AG20443 (cell line): ENCODE data around the gene EDNRA.

Experiments used
- DNase-seq: peaks from one replicate; pipeline ENCODE4 v3.0.0; 2012; ENCODE audit warnings: low spot score, mixed read lengths

The EDNRA gene

DNA sequence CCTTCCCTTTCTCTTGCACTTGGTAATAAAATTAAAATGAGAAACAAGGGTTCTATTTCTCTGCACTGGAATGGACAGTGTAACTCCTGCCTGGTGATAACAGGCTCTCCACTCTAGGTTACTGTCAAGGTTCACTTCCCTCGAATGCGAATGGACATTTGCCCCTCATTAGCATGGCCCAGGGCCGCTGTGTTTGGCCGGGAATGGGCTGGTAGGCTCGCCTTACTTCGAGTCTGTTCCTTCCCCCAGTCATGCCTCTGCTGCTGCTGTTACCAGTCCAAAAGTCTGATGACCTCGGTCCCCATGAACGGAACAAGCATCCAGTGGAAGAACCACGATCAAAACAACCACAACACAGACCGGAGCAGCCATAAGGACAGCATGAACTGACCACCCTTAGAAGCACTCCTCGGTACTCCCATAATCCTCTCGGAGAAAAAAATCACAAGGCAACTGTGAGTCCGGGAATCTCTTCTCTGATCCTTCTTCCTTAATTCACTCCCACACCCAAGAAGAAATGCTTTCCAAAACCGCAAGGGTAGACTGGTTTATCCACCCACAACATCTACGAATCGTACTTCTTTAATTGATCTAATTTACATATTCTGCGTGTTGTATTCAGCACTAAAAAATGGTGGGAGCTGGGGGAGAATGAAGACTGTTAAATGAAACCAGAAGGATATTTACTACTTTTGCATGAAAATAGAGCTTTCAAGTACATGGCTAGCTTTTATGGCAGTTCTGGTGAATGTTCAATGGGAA is 61.5 kb downstream of the EDNRA start:
- DNase-seq = no peak

GRCh38 chr4:147543034-147543433 is 62.1 kb downstream of the EDNRA start:
- no peak for DNase-seq

DNA sequence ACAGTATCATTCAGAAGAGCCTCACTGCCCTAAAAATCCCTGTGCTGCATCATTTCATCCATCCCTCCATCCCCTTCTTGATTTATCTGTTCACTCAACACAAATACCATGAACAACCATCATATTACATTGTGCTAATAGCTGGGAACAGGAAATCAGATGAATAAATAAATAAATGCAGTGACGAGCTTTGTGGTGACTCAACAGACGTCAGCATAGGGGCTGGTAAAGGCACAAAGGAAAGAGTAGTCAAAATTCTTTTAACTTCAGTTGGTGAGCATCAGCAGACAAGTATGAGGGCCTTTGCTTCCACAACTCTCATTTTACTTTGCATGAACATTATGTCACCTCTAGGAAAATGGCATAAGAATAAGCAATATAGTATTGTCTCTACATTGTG is 65.5 kb downstream of the EDNRA start:
- peak; percentile 71 for DNase-seq

GRCh38 chr4:147547314-147548056 is 66.6 kb downstream of the EDNRA start:
- DNase-seq = peak; percentile 42

- no peak for DNase-seq
These were observed 67.4 kb downstream of the EDNRA start for GRCh38 chr4:147548256-147548655.

DNA sequence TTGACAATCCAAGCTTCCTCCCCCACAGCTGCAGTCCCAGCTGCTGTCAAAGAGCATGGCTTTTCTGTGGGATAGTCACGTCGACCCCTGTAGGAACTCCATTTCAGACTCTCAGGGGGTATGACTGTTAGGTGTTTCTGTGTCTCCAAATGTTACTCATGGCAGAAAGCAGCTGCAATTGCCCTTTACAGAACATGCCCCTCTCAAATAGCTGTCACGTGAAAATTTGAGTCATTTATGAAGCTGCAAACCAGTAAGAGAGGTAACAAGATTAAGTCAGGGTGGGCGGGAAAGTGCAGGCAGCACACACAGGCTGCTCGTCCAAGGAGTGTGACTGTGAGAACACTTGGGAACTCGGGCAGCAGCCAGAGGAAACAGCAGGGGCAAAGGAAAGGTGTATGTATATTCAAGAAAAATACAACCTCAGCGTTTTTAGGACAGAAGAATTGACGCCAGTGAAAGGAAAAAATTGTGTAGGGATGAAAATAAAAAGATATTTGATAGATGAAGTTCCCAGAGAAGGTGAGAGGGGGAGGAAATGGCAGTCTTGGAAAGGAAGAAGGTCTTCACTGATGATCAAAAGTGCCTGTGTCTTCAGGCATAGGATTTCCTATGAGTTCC is 69.8 kb downstream of the EDNRA start:
- DNase-seq = peak; percentile 47

DNA sequence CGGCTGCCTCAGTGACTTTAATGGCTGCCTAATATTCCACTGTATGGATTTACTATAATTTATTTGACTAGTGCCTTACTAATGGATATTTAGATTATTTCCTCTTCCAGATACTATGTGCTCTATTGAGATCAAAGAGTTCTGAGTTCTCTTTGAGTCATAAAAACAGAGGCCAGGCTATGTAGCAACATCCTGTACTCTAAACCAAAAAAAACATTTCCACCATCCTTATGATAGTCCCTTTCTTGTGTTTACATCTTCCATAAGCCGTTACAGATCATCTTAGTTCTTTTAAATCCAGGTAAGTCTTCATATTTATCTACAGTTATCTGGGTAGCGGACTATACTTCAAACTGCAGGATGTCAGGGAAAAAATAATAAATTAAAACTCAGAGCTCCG is 79.7 kb downstream of the EDNRA start:
- peak; percentile 25 for DNase-seq

- DNase-seq = no peak
These were observed 85.9 kb downstream of the EDNRA start for GRCh38 chr4:147566762-147567161.

GRCh38 chr4:147567276-147567675 is 86.4 kb downstream of the EDNRA start:
- DNase-seq = no peak

DNA sequence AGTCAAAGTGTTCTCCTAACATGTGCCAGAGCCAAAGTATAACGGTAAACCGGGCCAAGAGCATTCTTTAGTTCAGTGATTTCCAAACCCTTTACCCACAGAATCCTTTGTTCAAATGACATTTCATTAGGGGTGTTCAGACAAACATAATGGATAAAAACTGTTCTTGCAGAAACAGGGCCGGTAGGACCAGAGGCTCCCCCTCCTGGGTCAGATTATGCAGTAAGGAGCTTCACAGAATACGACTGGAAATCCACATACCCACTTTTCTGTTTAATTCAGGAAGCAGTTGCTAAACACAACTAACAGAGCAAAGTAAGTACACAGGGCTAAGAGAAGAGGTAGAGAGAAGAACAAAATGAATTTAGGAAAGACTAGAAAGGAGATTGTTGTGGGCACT is 89.7 kb downstream of the EDNRA start:
- no peak for DNase-seq

DNA sequence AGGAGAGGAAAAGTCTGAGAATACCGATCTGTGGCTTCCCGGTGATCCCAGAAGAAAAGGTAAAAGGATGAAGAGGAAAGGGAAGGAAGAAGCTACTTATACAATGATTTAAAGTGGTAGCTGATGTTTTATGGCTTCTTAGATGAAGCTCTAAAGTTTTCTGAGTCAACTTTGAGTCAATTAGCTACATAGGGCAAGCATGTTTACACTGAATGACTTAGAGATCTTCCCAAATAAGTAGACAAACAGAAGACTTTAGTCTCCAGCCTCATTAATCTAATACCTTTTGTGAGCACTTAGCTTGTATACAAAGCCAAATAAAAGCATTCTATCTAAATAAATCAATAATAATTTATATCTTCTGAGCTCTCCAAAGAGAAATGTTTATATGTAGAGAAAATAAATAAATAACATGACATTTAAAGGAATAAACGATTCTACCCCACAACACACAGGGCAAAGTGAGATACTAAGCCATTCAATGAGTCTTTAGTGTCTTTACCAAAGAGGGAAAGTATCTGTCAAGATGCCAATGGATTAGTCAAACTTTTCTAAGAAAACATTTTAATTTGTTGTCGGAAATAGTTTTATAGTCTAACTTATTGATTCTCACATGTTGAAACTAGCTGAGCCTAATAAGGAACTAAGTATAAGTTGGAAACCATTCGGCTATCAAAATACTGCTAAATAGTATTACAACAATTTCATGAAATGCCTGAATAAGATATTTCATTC is 90.3 kb downstream of the EDNRA start:
- no peak for DNase-seq

- DNase-seq = no peak
These were observed 95.2 kb downstream of the EDNRA start for GRCh38 chr4:147576084-147576483.

- peak; percentile 71 for DNase-seq
These were observed 97.2 kb downstream of the EDNRA start for GRCh38 chr4:147578051-147578476.

DNA sequence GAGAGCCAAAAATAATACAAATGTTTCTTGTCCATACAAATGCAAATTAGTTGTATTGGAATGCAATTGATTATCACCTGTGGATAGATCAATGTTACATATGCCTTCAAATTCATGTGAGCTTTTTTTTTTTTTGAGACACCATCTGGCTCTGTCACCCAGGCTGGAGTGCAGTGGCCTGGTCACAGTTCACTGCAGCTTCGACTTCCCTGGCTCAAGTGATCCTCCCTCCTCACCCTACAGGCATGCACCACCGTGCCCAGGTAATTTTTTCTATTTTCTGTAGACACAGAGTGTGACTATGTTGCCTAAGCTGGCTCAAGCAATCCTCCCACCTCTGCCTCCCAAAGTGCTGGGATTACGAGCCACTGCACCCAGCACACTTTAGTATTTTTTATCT is 97.7 kb downstream of the EDNRA start:
- no peak for DNase-seq

DNA sequence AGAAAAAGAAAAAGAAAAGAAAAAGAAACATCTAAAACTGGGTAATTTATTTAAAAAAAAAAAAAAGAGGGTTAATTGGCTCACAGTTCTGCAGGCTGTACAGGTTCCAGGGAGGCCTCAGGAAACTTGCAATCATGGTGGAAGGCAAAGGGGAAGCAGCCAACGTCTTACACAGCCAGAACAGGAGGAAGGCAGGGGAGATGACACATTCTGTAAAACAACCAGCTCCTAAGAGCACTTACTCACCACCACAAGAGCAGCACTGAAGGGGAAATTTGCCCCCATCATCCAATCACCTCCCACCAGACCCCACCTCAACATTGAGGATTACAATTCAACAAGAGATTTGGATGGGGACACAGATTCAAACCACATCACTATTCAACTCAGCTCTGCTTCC is 99.5 kb downstream of the EDNRA start:
- DNase-seq = no peak

GRCh38 chr4:147581606-147582350 is 100.9 kb downstream of the EDNRA start:
- no peak for DNase-seq

- DNase-seq = no peak
These were observed 101.6 kb downstream of the EDNRA start for GRCh38 chr4:147582386-147583060.

DNA sequence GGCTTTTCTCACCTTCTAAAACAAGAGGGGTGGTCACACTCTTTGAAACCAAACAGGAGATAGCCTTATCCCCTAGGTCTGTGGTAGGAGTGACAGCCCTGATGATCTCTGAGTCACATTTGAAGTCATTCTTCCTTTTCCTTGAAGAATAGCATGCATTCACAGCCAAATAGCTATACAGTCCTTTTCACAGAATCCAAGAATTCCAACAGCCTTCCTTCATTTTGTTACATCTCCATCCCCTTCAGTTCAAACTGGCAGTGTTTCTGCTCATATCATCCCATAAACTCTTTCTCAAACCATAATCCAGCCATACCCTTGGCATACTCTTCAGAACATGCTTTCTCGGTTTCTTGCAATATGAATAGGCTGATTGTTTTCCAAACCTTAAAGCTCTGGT is 103.0 kb downstream of the EDNRA start:
- DNase-seq = no peak

- DNase-seq = no peak
These were observed 105.1 kb downstream of the EDNRA start for GRCh38 chr4:147586032-147586431.

- DNase-seq = no peak
These were observed 105.7 kb downstream of the EDNRA start for GRCh38 chr4:147586637-147587036.

DNA sequence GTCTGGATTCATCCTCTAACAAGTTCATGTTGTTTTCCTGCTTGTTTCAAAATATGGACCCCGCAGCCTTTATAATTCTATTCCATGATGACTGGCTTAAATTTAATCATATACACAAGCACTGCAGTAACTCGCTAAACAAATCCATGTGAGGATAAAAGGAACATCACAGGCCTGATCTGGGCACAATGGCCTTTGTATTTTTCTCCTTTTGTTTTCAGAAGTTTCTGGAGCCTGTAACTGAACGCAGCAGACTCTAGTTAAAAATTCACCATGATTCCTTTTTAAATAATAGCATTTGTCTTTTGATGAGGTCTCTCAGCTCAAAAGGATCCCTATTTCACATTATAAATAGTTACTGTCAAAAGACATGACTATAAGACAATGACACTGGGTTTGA is 106.1 kb downstream of the EDNRA start:
- DNase-seq = no peak
